GM12875 (cell line): ENCODE results near the gene NUP214.
"Not testable (repeated sequence)": the region's sequence is repeated elsewhere in the genome, so short reads cannot be mapped to it uniquely, and the experiment has no call there.

Experiments
- H3K4me3 ChIP-seq: one replicate; pipeline ENCODE4 v1.5.1; 2011; ENCODE audit warnings: low read depth, low read length, control low read depth
- TF ChIP-seq, protein P1 (sequence below): IDR thresholded peaks from 2 replicates; pipeline ENCODE4 v1.5.1; 2011; ENCODE audit warnings: low read depth, mild to moderate bottlenecking, control low read depth, inconsistent platforms, low read length, moderate library complexity, borderline replicate concordance; ENCODE audit not compliant: insufficient read depth

NUP214 gene

DNA sequence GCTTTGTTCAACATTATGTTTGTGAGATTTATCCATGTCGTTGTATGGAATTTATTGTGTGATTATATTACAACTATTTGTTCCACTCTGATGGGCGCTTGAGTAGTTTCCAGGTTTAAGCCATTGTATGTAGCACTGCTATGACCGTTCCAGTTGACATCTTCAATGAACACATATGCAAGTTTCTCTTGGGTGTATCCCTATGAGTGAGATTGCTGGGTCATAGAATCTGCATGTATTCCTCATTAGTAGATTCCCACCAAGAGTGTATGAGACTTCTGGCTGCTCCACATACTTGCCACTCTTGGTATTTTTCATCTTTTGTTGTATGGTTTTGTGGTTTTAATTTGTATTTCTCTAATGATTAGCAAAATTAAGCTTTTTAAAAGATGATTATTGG is 22.9 kb downstream of the NUP214 start:
- TF ChIP-seq, protein P1, sequence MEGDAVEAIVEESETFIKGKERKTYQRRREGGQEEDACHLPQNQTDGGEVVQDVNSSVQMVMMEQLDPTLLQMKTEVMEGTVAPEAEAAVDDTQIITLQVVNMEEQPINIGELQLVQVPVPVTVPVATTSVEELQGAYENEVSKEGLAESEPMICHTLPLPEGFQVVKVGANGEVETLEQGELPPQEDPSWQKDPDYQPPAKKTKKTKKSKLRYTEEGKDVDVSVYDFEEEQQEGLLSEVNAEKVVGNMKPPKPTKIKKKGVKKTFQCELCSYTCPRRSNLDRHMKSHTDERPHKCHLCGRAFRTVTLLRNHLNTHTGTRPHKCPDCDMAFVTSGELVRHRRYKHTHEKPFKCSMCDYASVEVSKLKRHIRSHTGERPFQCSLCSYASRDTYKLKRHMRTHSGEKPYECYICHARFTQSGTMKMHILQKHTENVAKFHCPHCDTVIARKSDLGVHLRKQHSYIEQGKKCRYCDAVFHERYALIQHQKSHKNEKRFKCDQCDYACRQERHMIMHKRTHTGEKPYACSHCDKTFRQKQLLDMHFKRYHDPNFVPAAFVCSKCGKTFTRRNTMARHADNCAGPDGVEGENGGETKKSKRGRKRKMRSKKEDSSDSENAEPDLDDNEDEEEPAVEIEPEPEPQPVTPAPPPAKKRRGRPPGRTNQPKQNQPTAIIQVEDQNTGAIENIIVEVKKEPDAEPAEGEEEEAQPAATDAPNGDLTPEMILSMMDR, result no peak
- no peak overlapping the region for H3K4me3 ChIP-seq

DNA sequence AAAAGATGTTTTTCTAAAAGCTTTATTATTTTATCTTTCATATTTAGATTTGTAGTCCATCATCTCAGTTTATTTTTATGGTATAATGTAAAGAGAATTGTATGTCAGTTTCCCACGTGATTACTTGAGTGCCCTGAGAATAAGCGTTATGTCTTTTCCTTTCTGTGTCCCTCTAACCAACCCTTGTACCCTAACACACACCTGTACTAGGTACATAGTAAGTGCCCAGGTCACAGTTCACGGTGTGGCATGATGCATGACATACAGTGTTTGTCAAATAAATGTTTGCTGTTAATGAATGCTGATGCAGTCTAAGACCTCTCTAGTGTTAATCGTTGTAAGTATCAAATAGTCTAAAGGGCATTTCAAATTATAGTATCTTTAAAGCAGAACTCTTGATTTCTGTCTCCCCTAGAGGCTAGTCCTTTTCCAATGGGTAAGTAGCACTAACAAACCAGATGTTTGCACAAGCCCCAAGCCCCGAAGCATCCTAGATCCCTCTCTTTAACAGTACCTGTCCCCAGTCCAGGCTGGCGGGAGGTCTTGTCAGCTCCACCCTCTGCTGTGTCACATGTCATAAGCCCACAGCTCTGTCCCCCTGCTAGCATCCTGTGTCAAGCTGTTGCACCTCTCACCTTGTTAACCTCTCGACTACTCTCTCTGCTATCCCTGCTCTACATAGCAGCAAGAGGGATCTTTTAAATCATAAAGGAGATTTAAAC is 23.7 kb downstream of the NUP214 start:
- H3K4me3 ChIP-seq, result no peak overlapping the region
- TF ChIP-seq, protein P1, result no peak

DNA sequence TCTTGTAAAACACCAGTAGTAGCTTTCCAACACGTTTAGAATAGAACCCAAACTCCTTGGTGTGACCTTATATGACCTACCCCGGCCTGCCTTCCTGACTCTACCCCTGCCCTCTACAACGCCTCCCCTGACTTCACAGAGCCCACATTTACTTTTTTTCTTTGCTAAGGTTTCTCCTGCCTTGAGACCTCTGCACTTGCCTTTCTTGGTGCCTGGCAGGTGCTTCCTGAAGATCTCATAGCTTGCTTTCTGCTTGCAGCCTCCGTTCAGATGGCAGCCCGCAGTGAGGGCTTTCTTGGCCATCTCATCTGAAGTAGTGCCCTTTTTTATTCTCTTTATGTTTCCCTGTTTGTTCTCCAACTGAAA is 24.3 kb downstream of the NUP214 start:
- TF ChIP-seq, protein P1, result no peak
- no peak overlapping the region for H3K4me3 ChIP-seq

- H3K4me3 ChIP-seq, result no peak overlapping the region
- TF ChIP-seq, protein P1, result no peak
Measured at GRCh38 chr9:131153595-131153994, 28.2 kb downstream of the NUP214 start.

- H3K4me3 ChIP-seq, result not testable (repeated sequence)
Measured at GRCh38 chr9:131158673-131159072, 33.3 kb downstream of the NUP214 start.

- no peak overlapping the region for H3K4me3 ChIP-seq
- TF ChIP-seq, protein P1, result no peak
Measured at GRCh38 chr9:131160416-131161112, 35.2 kb downstream of the NUP214 start.

DNA sequence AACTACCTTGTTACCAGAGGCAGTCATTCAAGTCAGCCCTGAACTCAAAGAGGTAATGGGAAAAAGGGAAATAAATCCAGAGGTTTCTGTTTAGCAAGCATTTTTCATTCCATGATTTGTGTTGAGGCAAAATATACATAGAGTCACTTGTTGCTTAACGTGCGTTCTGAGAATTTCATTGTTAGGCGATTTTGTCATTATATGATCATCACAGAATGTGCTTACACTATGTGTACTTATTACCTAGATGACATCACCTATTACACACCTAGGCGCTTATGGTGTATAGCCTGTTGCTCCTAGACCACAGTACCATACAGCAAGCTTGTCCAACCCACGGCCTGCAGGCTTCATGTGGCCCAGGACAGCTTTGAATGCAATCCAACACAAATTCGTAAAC is 36.2 kb downstream of the NUP214 start:
- no peak overlapping the region for H3K4me3 ChIP-seq
- TF ChIP-seq, protein P1, result no peak

GRCh38 chr9:131162886-131163285 is 37.5 kb downstream of the NUP214 start:
- TF ChIP-seq, protein P1, result no peak
- no peak overlapping the region for H3K4me3 ChIP-seq
